ENCODE data around the gene GCNT2.
"Not testable (repeated sequence)": the region's sequence is repeated elsewhere in the genome, so short reads cannot be mapped to it uniquely, and the experiment has no call there.

GCNT2 gene

GRCh38 chr6:10610289-10610688 is 89.1 kb downstream of the GCNT2 start:
- no peak for DNase-seq (ENCODE audit: low read depth in 3 of 3)

GRCh38 chr6:10612161-10612560 is 91.0 kb downstream of the GCNT2 start:
- DNase-seq (ENCODE audit: low read depth in 3 of 3): no peak

DNA sequence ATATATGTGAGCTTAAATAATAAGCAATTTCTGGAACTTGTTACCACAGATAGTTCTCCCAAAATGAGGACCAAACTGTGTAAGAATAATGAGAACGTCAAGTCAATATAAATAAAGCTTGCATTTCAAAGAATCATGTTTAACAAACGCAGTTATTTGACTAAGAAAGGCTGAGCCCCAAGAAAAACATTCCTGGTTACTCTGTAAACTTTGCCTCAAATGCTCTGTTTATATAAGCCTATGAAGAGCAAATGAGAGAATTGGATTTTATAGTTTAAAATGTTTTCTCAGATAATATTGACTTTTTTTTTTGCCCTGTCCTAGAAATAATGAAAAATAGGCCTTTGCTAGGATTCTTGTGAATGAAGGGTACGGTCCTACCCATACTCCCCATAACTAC is 91.9 kb downstream of the GCNT2 start:
- no peak for DNase-seq (ENCODE audit: low read depth in 3 of 3)

GRCh38 chr6:10613723-10614122 is 92.6 kb downstream of the GCNT2 start:
- DNase-seq (ENCODE audit: low read depth in 3 of 3): no peak

DNA sequence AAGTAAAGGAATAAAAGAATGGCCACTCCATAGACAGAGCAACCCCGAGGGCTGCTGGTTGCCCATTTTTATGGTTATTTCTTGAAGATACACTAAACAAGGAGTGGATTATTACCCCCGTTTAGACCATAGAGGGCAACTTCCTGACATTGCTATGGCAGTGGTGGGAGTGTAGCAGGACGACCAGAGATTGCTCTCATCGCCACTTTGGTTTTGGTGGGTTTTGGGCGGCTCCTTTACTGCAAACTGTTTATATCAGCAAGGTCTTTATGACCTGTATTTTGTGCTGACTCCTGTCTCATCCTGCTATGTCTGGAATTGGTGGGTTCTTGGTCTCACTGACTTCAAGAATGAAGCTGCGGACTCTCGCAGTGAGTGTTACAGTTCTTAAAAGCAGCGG is 94.5 kb downstream of the GCNT2 start:
- DNase-seq (ENCODE audit: low read depth in 3 of 3): no peak

DNA sequence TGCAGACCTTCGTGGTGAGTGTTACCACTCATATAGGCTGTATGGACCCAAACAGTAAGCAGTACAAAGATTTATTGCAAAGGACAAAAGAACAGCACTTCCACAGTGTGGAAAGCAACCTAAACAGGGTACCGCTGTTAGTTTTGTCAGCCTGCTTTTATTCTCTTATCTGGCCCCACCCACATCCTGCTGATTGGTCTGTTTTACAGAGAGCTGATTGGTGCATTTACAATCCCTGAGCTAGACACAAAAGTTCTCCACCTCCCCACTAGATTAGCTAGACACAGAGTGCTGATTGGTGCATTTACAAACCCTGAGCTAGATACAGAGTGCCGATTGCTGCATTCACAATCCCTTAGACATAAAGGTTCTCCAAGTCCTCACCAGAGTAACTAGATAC is 95.1 kb downstream of the GCNT2 start:
- DNase-seq (ENCODE audit: low read depth in 3 of 3): not testable (repeated sequence)

GRCh38 chr6:10617008-10617696 is 96.0 kb downstream of the GCNT2 start:
- no peak for DNase-seq (ENCODE audit: low read depth in 3 of 3)

DNA sequence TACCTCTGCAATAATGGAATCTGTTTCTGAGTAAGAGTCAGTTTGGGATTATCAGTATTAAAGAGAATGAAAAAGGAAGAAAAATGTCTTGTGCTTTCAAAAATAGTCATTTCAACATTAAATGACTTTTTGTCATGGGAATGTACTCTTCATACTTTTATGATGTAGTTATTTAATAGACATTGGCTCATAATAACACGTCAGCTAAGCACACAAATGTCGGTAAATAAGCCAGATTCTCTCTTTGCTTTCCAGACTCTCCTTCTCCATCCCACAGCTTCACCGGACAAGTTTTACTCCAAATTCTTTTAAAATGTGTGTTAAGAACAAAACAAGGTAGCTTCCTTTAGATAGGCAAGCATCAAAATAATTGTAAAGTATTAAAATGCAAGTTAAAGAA is 97.3 kb downstream of the GCNT2 start:
- DNase-seq (ENCODE audit: low read depth in 3 of 3): no peak

DNA sequence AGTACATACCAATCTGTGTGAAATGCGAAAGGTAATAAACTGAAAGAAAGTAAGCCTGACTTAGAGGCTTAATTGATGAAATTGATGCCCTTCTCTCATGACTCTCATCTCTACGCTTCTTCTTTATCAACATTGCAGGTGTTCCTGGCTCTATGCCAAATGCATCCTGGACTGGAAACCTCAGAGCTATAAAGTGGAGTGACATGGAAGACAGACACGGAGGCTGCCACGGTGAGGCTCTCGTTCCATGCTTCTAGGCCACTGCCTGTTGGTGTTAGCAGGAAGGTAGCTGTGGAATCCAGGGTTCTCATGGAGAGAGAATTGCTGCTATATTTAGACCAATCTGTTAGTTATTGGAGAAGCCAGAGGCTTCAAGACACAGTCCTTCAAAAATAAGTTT is 100.1 kb downstream of the GCNT2 start:
- DNase-seq (ENCODE audit: low read depth in 3 of 3): no peak

GRCh38 chr6:10621847-10622246 is 100.7 kb downstream of the GCNT2 start:
- DNase-seq (ENCODE audit: low read depth in 3 of 3): no peak

- DNase-seq (ENCODE audit: low read depth in 3 of 3): no peak
Measured at GRCh38 chr6:10624836-10625235, 103.7 kb downstream of the GCNT2 start.

DNA sequence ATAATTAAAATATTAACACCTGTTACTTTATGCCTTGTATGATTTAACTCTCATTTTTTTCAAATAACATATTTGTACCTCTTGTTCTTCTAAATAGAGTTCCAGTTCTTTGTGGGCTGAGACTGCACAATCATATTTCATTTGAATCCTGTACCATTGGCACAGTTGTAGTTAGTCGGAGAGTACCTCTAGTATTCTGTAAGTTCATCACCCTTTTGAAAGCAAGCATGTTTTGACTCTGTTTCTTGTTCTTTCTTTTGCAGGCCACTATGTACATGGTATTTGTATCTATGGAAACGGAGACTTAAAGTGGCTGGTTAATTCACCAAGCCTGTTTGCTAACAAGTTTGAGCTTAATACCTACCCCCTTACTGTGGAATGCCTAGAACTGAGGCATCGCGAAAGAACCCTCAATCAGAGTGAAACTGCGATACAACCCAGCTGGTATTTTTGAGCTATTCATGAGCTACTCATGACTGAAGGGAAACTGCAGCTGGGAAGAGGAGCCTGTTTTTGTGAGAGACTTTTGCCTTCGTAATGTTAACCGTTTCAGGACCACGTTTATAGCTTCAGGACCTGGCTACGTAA is 105.1 kb downstream of the GCNT2 start:
- no peak for DNase-seq (ENCODE audit: low read depth in 3 of 3)

GRCh38 chr6:10627800-10628199 is 106.6 kb downstream of the GCNT2 start:
- no peak for DNase-seq (ENCODE audit: low read depth in 3 of 3)

- DNase-seq (ENCODE audit: low read depth in 3 of 3): no peak
Measured at GRCh38 chr6:10630178-10630577, 109.0 kb downstream of the GCNT2 start.

- DNase-seq (ENCODE audit: low read depth in 3 of 3): no peak
Measured at GRCh38 chr6:10633216-10633615, 112.1 kb downstream of the GCNT2 start.

DNA sequence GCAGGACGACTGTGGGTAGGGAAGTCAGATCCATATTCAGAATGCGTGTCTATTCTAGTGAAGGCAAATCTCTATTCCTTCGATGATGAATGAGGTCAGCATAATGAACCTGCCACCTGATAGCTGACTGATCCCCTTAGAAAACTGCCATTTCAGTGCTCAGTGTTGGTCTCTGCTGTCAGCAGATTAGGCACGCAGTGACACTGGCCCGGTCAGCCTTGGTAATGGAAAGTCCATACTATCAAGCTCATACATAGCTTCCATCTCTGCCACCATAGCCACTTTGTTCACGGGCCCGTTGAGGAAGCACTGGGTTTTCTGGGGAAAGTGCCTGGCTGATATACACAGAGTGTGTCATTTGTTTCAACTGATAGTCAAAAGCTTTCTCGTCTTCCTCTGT is 119.3 kb downstream of the GCNT2 start:
- DNase-seq (ENCODE audit: low read depth in 3 of 3): no peak

GRCh38 chr6:10641528-10641927 is 120.4 kb downstream of the GCNT2 start:
- no peak for DNase-seq (ENCODE audit: low read depth in 3 of 3)

GRCh38 chr6:10643201-10643651 is 122.1 kb downstream of the GCNT2 start:
- DNase-seq (ENCODE audit: low read depth in 3 of 3): no peak

- no peak for DNase-seq (ENCODE audit: low read depth in 3 of 3)
Measured at GRCh38 chr6:10644225-10644624, 123.1 kb downstream of the GCNT2 start.

DNA sequence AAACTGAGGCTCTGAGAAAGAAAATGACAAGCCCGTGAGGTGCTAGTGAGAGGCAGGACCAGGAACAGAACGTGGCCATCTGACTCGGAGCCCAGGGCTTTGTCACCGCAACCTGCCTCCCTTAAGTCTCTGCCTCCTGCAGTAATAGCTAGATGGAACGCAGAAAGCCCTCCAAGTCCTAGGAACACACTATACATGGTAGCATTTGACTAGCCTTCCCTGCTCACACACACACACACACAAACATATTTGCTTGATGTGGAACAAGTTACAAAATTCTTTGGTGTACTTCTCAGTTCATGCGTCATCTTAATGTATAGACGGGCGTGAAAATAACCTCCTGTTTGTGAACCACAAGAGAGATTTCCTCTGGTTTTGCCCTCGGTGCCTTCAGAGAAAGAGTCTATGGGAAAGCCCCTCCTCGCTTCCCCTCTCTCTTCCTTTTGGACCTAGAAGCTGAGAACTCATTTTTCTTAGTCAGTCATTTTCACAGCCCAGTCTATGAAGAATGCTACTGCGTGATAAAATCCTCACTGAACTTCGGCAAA is 134.4 kb downstream of the GCNT2 start:
- no peak for DNase-seq (ENCODE audit: low read depth in 3 of 3)

- no peak for DNase-seq (ENCODE audit: low read depth in 3 of 3)
Measured at GRCh38 chr6:10658910-10659698, 138.0 kb downstream of the GCNT2 start.

DNA sequence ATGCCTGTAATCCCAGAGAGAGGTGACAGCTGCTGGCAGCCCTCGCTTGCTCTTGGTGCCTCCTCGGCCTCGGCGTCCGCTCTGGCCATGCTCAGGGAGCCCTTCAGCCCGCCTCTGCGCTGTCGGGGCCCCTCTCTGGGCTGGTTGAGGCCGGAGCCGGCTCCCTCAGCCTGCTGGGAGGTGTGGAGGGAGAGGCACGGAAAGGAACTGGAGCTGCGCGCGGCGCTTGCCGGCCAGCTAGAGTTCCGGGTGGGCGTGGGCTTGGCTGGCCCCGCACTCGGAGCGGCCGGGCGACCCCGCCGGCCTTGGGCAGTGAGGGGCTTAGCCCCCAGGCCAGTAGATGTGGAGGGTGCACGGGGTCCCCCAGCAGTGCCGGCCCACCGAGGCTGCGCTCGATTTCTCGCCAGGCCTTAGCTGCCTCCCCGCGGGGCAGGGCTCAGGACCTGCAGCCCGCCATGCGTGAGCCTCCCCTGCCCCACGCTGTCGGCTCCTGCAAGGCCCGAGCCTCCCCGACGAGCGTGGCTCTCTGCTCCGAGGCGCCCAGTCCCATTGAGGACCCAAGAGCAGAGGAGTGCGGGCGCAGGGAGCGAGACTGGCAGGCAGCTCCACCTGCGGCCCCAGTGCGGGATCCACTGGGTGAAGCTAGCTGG is 138.7 kb downstream of the GCNT2 start:
- no peak for DNase-seq (ENCODE audit: low read depth in 3 of 3)
